OCI-LY1 (cell line): ENCODE measurements around the gene MED13L.

Experiments used
- CTCF ChIP-seq: fragments of 200-600 bp; sonication (generic), shearing (Covaris generic); IDR thresholded peaks from 2 replicates; pipeline ENCODE4 v1.5.1; 2017; ENCODE audit warnings: mild to moderate bottlenecking, antibody characterized with exemption, low read length, moderate library complexity, mixed read lengths
- EZH2 ChIP-seq: fragments of 200-600 bp; sonication (generic), shearing (Covaris generic); IDR thresholded peaks from 2 replicates; pipeline ENCODE4 v1.8.0; 2017; ENCODE audit warnings: borderline replicate concordance, mixed run types, mild to moderate bottlenecking, antibody characterized with exemption, low read length, moderate library complexity, mixed read lengths

GRCh38 chr12:116155383-116155782 lies 122.1 kb downstream of the MED13L start:
- no peak for TF ChIP-seq CTCF
- TF ChIP-seq EZH2: no peak
